Vagina (tissue), 2 donors: ENCODE data around the gene DAZ3. TPM values are rescaled to one million over a fixed set of nuclear protein-coding genes. Genes with fewer than 3 reads are reported as not detected.
"Not testable (repeated sequence)": the region's sequence is repeated elsewhere in the genome, so short reads cannot be mapped to it uniquely, and the experiment has no call there.

Source experiments
- DNase-seq, 2 donors: peaks; one replicate each; pipeline ENCODE4 v3.0.0-alpha.2; 2017; ENCODE audit errors: extremely low spot score in 2 of 2
- H3K27ac ChIP-seq: fragments of 200-600 bp; sonication (generic); one replicate; pipeline ENCODE4 v1.5.1; 2019
- H3K27me3 ChIP-seq: fragments of 200-600 bp; sonication (generic); one replicate; pipeline ENCODE4 v1.5.1; 2019
- H3K36me3 ChIP-seq, 2 donors: fragments of 200-600 bp; sonication (generic); one replicate each; pipeline ENCODE4 v1.5.1; 2017 to 2019
- H3K4me1 ChIP-seq: fragments of 200-600 bp; sonication (generic); one replicate; pipeline ENCODE4 v1.5.1; 2019
- H3K4me3 ChIP-seq, 2 donors: fragments of 200-600 bp; sonication (generic); 1 replicate in 1 of 2; 2 replicates in 1 of 2; pipeline ENCODE4 v1.5.1; 2016 to 2019
- H3K9me3 ChIP-seq: fragments of 200-600 bp; sonication (generic); one replicate; pipeline ENCODE4 v1.5.1; 2019
- intact Hi-C: fragments of 100-400 bp; cut with DNase I; formaldehyde crosslinking; loops from one replicate; pipeline ENCODE4 v1.15.1; 2023
- total RNA-seq: library from RNA; depleted of rRNA; stranded (reverse); fragments of >200 nt; gene quantifications from one replicate; pipeline ENCODE4 v1.2.3, GENCODE V29; 2016

Gene DAZ3, protein sequence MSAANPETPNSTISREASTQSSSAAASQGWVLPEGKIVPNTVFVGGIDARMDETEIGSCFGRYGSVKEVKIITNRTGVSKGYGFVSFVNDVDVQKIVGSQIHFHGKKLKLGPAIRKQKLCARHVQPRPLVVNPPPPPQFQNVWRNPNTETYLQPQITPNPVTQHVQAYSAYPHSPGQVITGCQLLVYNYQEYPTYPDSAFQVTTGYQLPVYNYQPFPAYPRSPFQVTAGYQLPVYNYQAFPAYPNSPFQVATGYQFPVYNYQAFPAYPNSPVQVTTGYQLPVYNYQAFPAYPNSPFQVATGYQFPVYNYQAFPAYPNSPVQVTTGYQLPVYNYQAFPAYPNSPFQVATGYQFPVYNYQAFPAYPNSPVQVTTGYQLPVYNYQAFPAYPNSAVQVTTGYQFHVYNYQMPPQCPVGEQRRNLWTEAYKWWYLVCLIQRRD
- total RNA-seq, result not detected

DNA sequence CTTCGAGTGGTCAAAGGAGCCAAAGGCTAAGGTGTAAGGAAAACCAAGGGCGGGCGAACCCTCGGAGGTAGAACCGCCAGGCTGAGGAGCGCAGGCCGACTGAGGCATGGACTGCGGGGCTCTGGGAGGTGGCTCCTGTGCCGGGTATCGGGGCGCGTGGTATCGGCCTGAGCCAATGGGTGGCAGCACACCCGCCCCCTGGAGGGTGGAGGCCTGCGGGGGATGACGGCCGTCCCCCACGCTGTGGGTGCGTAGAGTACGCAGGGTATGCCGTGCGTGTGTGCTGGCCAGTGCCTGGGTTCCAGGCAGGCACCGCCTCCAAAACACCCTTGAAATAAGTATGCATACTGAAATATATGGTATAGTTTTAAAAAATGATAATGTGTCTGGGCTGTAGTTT is at the start of gene DAZ3:
Gene DAZ3 (minus strand): TSS at position 101 of the 400 bp plus-strand sequence. CDS start 208 bp downstream, outside the sequence.
- DNase-seq, H3K9me3 ChIP-seq, H3K36me3 ChIP-seq, H3K4me1 ChIP-seq, H3K27ac ChIP-seq, H3K4me3 ChIP-seq, H3K27me3 ChIP-seq, intact Hi-C loops: not testable (repeated sequence)

DNA sequence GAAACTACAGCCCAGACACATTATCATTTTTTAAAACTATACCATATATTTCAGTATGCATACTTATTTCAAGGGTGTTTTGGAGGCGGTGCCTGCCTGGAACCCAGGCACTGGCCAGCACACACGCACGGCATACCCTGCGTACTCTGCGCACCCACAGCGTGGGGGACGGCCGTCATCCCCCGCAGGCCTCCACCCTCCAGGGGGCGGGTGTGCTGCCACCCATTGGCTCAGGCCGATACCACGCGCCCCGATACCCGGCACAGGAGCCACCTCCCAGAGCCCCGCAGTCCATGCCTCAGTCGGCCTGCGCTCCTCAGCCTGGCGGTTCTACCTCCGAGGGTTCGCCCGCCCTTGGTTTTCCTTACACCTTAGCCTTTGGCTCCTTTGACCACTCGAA is 20.4 kb upstream of the DAZ3 start, which contains the start of gene DAZ4:
Gene DAZ4 (plus strand): TSS at position 301 of the 400 bp plus-strand sequence. CDS start 208 bp downstream, outside the sequence.
- DNase-seq, H3K27ac ChIP-seq, H3K27me3 ChIP-seq, H3K9me3 ChIP-seq, intact Hi-C loops, H3K4me1 ChIP-seq, H3K36me3 ChIP-seq, H3K4me3 ChIP-seq: not testable (repeated sequence)

DNA sequence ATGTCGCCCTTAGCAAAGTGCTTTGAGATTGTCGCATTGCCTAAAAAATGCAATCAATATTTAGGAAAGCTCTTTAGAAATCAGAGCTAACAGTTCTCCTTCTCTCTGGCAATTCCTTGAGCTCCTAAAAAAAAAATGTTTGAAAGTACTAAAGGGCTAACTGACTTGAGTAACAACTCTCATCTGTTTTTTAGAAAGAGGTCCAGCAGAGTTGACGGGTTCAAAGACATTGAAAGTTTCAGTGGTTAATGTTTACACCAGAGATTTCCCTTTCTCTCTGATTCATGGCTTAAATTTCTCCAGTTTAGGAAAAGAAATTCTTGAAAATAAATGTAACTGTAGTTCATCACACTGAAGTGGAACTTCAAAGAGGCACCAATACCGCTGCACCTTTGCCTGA is 11.9 kb upstream of the DAZ3 start:
- H3K4me3 ChIP-seq, DNase-seq, H3K9me3 ChIP-seq, H3K4me1 ChIP-seq, intact Hi-C loops, H3K27ac ChIP-seq, H3K36me3 ChIP-seq, H3K27me3 ChIP-seq: not testable (repeated sequence)

DNA sequence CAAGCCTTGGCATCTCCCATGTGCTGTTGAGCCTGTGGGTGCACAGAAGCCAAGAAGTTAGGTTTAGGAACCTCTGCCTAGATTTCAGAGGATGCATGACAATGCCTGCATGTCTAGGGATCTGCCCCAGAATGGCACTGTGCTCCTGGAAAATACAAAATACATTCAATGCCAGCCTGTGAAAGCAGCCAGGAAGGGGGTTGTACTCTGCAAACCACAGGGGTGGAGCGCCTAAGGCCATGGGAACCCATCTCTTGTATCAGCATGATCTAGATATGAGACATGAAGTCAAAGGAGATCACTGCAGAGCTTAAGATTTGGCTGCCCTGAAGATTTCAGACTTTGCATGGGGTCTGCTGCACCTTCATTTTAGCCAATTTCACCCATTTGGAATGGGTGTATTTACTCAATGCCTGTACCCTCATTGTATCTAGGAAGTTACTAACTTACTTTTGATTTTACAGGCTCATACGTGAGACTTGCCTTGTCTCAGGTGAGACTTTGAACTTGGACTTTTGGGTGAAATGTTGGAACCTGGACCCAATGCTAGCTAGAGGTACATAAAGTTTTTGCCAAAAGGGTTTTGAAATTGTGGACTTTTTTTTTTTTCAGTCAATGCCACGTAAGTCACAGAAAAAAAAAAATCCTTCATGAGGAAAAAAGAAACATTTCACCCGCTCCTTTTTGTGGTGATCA is 11.1 kb upstream of the DAZ3 start:
- H3K27me3 ChIP-seq, intact Hi-C loops, H3K4me1 ChIP-seq, H3K27ac ChIP-seq, H3K4me3 ChIP-seq, H3K36me3 ChIP-seq, H3K9me3 ChIP-seq, DNase-seq: not testable (repeated sequence)

DNA sequence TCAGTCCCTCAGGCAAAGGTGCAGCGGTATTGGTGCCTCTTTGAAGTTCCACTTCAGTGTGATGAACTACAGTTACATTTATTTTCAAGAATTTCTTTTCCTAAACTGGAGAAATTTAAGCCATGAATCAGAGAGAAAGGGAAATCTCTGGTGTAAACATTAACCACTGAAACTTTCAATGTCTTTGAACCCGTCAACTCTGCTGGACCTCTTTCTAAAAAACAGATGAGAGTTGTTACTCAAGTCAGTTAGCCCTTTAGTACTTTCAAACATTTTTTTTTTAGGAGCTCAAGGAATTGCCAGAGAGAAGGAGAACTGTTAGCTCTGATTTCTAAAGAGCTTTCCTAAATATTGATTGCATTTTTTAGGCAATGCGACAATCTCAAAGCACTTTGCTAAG is 8.6 kb upstream of the DAZ3 start:
- H3K4me1 ChIP-seq, DNase-seq, H3K27me3 ChIP-seq, H3K27ac ChIP-seq, H3K9me3 ChIP-seq, H3K4me3 ChIP-seq, H3K36me3 ChIP-seq, intact Hi-C loops: not testable (repeated sequence)

Other genes starting within 250 kb of the DAZ3 start
- not detected for gene BPY2B, start 195.4 kb downstream of the DAZ3 start, total RNA-seq
- not detected for gene DAZ4, start 20.5 kb upstream of the DAZ3 start, total RNA-seq
- gene BPY2C, start 238.7 kb upstream of the DAZ3 start, total RNA-seq, result not detected